ENCODE results near the gene BCLAF3. TPM values are rescaled to one million over a fixed set of nuclear protein-coding genes. Genes with fewer than 3 reads are reported as not detected.

BCLAF3 gene
- polyA plus RNA-seq, 1 donor from 2014 or later: 34.6 TPM

GRCh38 chrX:19964017-19964710, 26.7 kb downstream of the BCLAF3 start:
- no peak overlapping the region for H3K4me3 ChIP-seq (ENCODE audit: low read length)
- no peaks in the 10 kb centered on the region for H3K36me3 ChIP-seq (ENCODE audit: insufficient read depth, low read length)
- no peaks in the 10 kb centered on the region for H3K9me3 ChIP-seq (ENCODE audit: low read length)
- H3K9ac ChIP-seq (ENCODE audit: low read length): no peak overlapping the region
- no peaks in the 10 kb centered on the region for H3K27me3 ChIP-seq (ENCODE audit: insufficient read depth, low read depth, low read length)
- TF ChIP-seq EP300 (conservative IDR thresholded peaks at IDR 0.05; ENCODE audit: poor library complexity, severe bottlenecking) (no peak), CTCF (IDR thresholded peaks at IDR 0.05; ENCODE audit: poor library complexity, severe bottlenecking) (no peak), TAF1 (IDR thresholded peaks at IDR 0.05; ENCODE audit: low read depth) (no peak), MXI1 (conservative IDR thresholded peaks at IDR 0.05; ENCODE audit: poor library complexity, severe bottlenecking) (no peak), RAD21 (conservative IDR thresholded peaks at IDR 0.05) (no peak), EZH2 (IDR thresholded peaks at IDR 0.05; ENCODE audit: borderline replicate concordance, insufficient read depth, low read length, poor library complexity, severe bottlenecking) (no peak), SMC3 (conservative IDR thresholded peaks at IDR 0.05; ENCODE audit: poor library complexity) (no peak), POLR2AphosphoS5 (IDR thresholded peaks at IDR 0.05) (no peak)
- TF ChIP-seq, protein P1, sequence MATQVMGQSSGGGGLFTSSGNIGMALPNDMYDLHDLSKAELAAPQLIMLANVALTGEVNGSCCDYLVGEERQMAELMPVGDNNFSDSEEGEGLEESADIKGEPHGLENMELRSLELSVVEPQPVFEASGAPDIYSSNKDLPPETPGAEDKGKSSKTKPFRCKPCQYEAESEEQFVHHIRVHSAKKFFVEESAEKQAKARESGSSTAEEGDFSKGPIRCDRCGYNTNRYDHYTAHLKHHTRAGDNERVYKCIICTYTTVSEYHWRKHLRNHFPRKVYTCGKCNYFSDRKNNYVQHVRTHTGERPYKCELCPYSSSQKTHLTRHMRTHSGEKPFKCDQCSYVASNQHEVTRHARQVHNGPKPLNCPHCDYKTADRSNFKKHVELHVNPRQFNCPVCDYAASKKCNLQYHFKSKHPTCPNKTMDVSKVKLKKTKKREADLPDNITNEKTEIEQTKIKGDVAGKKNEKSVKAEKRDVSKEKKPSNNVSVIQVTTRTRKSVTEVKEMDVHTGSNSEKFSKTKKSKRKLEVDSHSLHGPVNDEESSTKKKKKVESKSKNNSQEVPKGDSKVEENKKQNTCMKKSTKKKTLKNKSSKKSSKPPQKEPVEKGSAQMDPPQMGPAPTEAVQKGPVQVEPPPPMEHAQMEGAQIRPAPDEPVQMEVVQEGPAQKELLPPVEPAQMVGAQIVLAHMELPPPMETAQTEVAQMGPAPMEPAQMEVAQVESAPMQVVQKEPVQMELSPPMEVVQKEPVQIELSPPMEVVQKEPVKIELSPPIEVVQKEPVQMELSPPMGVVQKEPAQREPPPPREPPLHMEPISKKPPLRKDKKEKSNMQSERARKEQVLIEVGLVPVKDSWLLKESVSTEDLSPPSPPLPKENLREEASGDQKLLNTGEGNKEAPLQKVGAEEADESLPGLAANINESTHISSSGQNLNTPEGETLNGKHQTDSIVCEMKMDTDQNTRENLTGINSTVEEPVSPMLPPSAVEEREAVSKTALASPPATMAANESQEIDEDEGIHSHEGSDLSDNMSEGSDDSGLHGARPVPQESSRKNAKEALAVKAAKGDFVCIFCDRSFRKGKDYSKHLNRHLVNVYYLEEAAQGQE (IDR thresholded peaks at IDR 0.05; ENCODE audit: borderline replicate concordance): no peak
- H3K27ac ChIP-seq (ENCODE audit: low read length): no peak overlapping the region
- H3F3A ChIP-seq (ENCODE audit: insufficient read depth, low read length, poor library complexity, severe bottlenecking): no peaks in the 10 kb centered on the region
- no peak overlapping the region for H2AFZ ChIP-seq (ENCODE audit: low read depth, low read length)
- no peaks in the 10 kb centered on the region for H3K79me2 ChIP-seq (replicated peaks; ENCODE audit: insufficient read depth, low read length)
- no peaks in the 10 kb centered on the region for H4K20me1 ChIP-seq (ENCODE audit: insufficient read depth)
- no peak overlapping the region for H3K4me2 ChIP-seq (ENCODE audit: low read length)
- H3K9me2 ChIP-seq (ENCODE audit: insufficient read depth, low read length): no peaks in the 10 kb centered on the region

DNA sequence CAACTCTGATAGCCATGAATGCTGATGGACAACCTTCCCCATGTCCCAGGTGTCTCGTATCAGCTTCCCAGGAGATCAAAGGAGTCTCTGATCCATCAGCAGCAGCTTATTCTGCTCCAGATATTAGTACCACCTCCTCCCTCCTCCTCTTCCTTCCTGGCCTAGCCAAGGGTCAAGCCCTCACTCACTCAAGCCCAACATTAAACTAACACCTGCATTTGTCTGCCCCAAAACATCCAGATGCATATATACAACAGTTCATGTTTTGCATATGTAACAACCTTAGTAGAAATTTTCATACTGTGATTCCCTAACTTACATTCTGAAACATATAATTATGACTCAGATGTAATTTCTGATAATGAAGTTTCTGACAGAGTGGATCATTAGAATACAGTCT, 29.9 kb downstream of the BCLAF3 start:
- Histone ChIP-seq H3K9me3 (ENCODE audit: low read length) (no peaks in the 10 kb centered on the region), H3K27ac (ENCODE audit: low read length) (no peak overlapping the region), H2AFZ (ENCODE audit: low read depth, low read length) (no peak overlapping the region), H3K79me2 (replicated peaks; ENCODE audit: insufficient read depth, low read length) (no peaks in the 10 kb centered on the region), H3K36me3 (ENCODE audit: insufficient read depth, low read length) (no peaks in the 10 kb centered on the region), H3K9me2 (ENCODE audit: insufficient read depth, low read length) (no peaks in the 10 kb centered on the region), H3K4me3 (ENCODE audit: low read length) (no peak overlapping the region), H3K27me3 (ENCODE audit: insufficient read depth, low read depth, low read length) (no peaks in the 10 kb centered on the region), H3K9ac (ENCODE audit: low read length) (no peak overlapping the region), H3F3A (ENCODE audit: insufficient read depth, low read length, poor library complexity, severe bottlenecking) (no peaks in the 10 kb centered on the region), H4K20me1 (ENCODE audit: insufficient read depth) (no peaks in the 10 kb centered on the region), H3K4me2 (ENCODE audit: low read length) (no peak overlapping the region)
- TF ChIP-seq EP300 (conservative IDR thresholded peaks at IDR 0.05; ENCODE audit: poor library complexity, severe bottlenecking): no peak
- TF ChIP-seq, protein P1 (IDR thresholded peaks at IDR 0.05; ENCODE audit: borderline replicate concordance): no peak
- no peak for TF ChIP-seq TAF1 (IDR thresholded peaks at IDR 0.05; ENCODE audit: low read depth)
- no peak for TF ChIP-seq CTCF (IDR thresholded peaks at IDR 0.05; ENCODE audit: poor library complexity, severe bottlenecking)
- no peak for TF ChIP-seq EZH2 (IDR thresholded peaks at IDR 0.05; ENCODE audit: borderline replicate concordance, insufficient read depth, low read length, poor library complexity, severe bottlenecking)

Measured in neural cell (in vitro differentiated cells).